GM12878 (cell line): ENCODE data around the gene PANX2.

Experiments used
- EZH2 ChIP-seq: IDR thresholded peaks from 2 replicates; pipeline ENCODE4 v1.6.1; 2012; ENCODE audit warnings: low read depth, mild to moderate bottlenecking, control low read depth, inconsistent platforms, low read length, borderline replicate concordance; ENCODE audit not compliant: control insufficient read depth
- FOXM1 ChIP-seq: IDR thresholded peaks from 2 replicates; pipeline ENCODE4 v1.6.1; 2012; ENCODE audit warnings: low read depth, mild to moderate bottlenecking, inconsistent platforms, low read length, moderate library complexity
- KDM1A ChIP-seq: fragments of 200-600 bp; sonication (generic); IDR thresholded peaks from 2 replicates; pipeline ENCODE4 v1.6.1; 2016; ENCODE audit warnings: borderline replicate concordance
- NFYB ChIP-seq: IDR thresholded peaks from 2 replicates; pipeline ENCODE4 v1.6.1; 2011; ENCODE audit warnings: low read depth, mild to moderate bottlenecking, low read length, improper control_type of control experiment, moderate library complexity; ENCODE audit not compliant: insufficient read depth
- POLR2AphosphoS5 ChIP-seq: IDR thresholded peaks from 2 replicates; pipeline ENCODE4 v1.6.1; 2011; ENCODE audit warnings: mild to moderate bottlenecking, low read length, inconsistent platforms
- SIX5 ChIP-seq: IDR thresholded peaks from 2 replicates; pipeline ENCODE4 v1.6.1; 2011; ENCODE audit warnings: mild to moderate bottlenecking, low read depth, low read length, moderate library complexity; ENCODE audit not compliant: severe bottlenecking
- SP1 ChIP-seq: IDR thresholded peaks from one replicate; pipeline ENCODE4 v1.6.1; 2011; ENCODE audit warnings: low read depth, low read length
- TF ChIP-seq, protein P1 (sequence below): IDR thresholded peaks from 2 replicates; pipeline ENCODE4 v1.6.1; 2012; ENCODE audit warnings: low read depth, low read length, improper control_type of control experiment
- TF ChIP-seq, protein P2 (sequence below): fragments of 450-650 bp; formaldehyde crosslinking; IDR thresholded peaks from 2 replicates; pipeline ENCODE4 v1.4.0; 2020; ENCODE audit warnings: mild to moderate bottlenecking, moderate library complexity
- TF ChIP-seq, protein P3 (sequence below), 3 experiments: IDR thresholded peaks in 2 of 3; conservative IDR thresholded peaks in 1 of 3; 2 replicates each; pipeline ENCODE4 v1.5.1; 2011; ENCODE audit warnings: low read depth in 3 of 3, low read length in 3 of 3, mild to moderate bottlenecking in 3 of 3, control low read depth in 2 of 3, moderate library complexity in 2 of 3, inconsistent platforms in 1 of 3, mixed read lengths in 1 of 3; ENCODE audit not compliant: control insufficient read depth in 2 of 3, insufficient read depth in 1 of 3; ENCODE audit errors: extremely low read depth in 1 of 3

DNA sequence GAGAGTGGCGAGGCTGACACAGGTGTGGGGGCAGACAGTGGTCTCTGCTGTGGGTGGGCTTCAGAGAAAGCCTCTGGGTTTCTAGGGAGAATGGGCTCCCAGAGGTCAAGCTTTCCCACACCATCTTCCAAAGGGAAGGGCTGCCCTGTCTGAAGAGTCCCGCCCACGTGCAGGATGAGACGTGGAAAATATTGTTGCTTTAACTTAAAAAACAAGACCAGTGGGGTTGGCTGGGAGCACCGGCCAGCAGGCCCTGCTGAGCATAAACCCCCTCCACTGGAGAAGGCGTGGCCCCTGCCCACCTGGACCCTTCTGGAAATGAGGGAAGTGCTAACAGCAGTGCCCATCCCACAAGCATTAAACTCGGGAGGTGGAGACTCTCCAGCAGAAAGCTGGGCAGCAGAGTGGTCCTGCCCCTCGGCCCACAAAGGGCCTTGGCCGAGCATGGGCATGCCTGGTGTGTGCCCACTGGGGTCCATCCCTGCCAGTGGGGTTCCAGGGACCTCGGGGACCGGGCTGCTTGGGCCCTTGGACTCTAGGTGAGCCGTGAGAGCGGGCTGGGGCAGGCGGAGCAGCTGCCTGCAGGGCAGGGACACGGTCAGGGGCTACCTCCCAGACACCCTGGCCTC is 45.6 kb downstream of the PANX2 start:
- TF ChIP-seq, protein P1, sequence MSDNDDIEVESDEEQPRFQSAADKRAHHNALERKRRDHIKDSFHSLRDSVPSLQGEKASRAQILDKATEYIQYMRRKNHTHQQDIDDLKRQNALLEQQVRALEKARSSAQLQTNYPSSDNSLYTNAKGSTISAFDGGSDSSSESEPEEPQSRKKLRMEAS = no peak
- no peak for TF ChIP-seq NFYB
- TF ChIP-seq FOXM1 = no peak
- TF ChIP-seq SP1 = no peak
- TF ChIP-seq SIX5 = no peak
- TF ChIP-seq, protein P2, sequence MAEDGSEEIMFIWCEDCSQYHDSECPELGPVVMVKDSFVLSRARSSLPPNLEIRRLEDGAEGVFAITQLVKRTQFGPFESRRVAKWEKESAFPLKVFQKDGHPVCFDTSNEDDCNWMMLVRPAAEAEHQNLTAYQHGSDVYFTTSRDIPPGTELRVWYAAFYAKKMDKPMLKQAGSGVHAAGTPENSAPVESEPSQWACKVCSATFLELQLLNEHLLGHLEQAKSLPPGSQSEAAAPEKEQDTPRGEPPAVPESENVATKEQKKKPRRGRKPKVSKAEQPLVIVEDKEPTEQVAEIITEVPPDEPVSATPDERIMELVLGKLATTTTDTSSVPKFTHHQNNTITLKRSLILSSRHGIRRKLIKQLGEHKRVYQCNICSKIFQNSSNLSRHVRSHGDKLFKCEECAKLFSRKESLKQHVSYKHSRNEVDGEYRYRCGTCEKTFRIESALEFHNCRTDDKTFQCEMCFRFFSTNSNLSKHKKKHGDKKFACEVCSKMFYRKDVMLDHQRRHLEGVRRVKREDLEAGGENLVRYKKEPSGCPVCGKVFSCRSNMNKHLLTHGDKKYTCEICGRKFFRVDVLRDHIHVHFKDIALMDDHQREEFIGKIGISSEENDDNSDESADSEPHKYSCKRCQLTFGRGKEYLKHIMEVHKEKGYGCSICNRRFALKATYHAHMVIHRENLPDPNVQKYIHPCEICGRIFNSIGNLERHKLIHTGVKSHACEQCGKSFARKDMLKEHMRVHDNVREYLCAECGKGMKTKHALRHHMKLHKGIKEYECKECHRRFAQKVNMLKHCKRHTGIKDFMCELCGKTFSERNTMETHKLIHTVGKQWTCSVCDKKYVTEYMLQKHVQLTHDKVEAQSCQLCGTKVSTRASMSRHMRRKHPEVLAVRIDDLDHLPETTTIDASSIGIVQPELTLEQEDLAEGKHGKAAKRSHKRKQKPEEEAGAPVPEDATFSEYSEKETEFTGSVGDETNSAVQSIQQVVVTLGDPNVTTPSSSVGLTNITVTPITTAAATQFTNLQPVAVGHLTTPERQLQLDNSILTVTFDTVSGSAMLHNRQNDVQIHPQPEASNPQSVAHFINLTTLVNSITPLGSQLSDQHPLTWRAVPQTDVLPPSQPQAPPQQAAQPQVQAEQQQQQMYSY = no peak
- no peak for TF ChIP-seq KDM1A
- TF ChIP-seq, protein P3, sequence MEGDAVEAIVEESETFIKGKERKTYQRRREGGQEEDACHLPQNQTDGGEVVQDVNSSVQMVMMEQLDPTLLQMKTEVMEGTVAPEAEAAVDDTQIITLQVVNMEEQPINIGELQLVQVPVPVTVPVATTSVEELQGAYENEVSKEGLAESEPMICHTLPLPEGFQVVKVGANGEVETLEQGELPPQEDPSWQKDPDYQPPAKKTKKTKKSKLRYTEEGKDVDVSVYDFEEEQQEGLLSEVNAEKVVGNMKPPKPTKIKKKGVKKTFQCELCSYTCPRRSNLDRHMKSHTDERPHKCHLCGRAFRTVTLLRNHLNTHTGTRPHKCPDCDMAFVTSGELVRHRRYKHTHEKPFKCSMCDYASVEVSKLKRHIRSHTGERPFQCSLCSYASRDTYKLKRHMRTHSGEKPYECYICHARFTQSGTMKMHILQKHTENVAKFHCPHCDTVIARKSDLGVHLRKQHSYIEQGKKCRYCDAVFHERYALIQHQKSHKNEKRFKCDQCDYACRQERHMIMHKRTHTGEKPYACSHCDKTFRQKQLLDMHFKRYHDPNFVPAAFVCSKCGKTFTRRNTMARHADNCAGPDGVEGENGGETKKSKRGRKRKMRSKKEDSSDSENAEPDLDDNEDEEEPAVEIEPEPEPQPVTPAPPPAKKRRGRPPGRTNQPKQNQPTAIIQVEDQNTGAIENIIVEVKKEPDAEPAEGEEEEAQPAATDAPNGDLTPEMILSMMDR (IDR thresholded peaks at IDR 0.05 in 2 of 3, conservative IDR thresholded peaks at IDR 0.05 in 1 of 3; ENCODE audit: control insufficient read depth in 2 of 3, extremely low read depth in 1 of 3, insufficient read depth in 1 of 3, low read depth in 3 of 3, low read length in 3 of 3) = no peak
- no peak for TF ChIP-seq EZH2
- TF ChIP-seq POLR2AphosphoS5 = no peak
